ENCODE results near the gene C1QTNF9.

- TF ChIP-seq MAX (IDR thresholded peaks at IDR 0.05) (no peak), POLR2AphosphoS5 (IDR thresholded peaks at IDR 0.05; ENCODE audit: low read depth, low read length) (no peak), EZH2phosphoT487 (IDR thresholded peaks at IDR 0.05; ENCODE audit: borderline replicate concordance) (no peak), POLR2A (IDR thresholded peaks at IDR 0.05; ENCODE audit: borderline replicate concordance, extremely low read depth, insufficient read depth, insufficient read length) (no peak), ZBTB33 (IDR thresholded peaks at IDR 0.05; ENCODE audit: extremely low read depth, insufficient replicate concordance, low read length) (no peak), EZH2 (IDR thresholded peaks at IDR 0.05) (no peak), ELF1 (IDR thresholded peaks at IDR 0.05; ENCODE audit: borderline replicate concordance, low read depth) (no peak), CEBPB (IDR thresholded peaks at IDR 0.05; ENCODE audit: low read depth) (no peak)
- TF ChIP-seq, protein P1, sequence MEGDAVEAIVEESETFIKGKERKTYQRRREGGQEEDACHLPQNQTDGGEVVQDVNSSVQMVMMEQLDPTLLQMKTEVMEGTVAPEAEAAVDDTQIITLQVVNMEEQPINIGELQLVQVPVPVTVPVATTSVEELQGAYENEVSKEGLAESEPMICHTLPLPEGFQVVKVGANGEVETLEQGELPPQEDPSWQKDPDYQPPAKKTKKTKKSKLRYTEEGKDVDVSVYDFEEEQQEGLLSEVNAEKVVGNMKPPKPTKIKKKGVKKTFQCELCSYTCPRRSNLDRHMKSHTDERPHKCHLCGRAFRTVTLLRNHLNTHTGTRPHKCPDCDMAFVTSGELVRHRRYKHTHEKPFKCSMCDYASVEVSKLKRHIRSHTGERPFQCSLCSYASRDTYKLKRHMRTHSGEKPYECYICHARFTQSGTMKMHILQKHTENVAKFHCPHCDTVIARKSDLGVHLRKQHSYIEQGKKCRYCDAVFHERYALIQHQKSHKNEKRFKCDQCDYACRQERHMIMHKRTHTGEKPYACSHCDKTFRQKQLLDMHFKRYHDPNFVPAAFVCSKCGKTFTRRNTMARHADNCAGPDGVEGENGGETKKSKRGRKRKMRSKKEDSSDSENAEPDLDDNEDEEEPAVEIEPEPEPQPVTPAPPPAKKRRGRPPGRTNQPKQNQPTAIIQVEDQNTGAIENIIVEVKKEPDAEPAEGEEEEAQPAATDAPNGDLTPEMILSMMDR (IDR thresholded peaks at IDR 0.05 in 2 of 3, conservative IDR thresholded peaks at IDR 0.05 in 1 of 3; ENCODE audit: borderline replicate concordance in 1 of 3, insufficient read depth in 1 of 3, low read depth in 2 of 3, low read length in 2 of 3), result no peak
Measured at GRCh38 chr13:24328145-24328544, 18.8 kb downstream of the C1QTNF9 start.

All from HCT116 (cell line).